NCI-H510A treated with DMSO at 0.1 percent for 48 hours (cell line): Measurements from ENCODE around the gene NOL11.
"Not testable (repeated sequence)": the region's sequence is repeated elsewhere in the genome, so short reads cannot be mapped to it uniquely, and the experiment has no call there.

Experiments
- DNase-seq: peaks from one replicate; lab custom pipeline; 2025; lab: John Stamatoyannopoulos, UW

The NOL11 gene

DNA sequence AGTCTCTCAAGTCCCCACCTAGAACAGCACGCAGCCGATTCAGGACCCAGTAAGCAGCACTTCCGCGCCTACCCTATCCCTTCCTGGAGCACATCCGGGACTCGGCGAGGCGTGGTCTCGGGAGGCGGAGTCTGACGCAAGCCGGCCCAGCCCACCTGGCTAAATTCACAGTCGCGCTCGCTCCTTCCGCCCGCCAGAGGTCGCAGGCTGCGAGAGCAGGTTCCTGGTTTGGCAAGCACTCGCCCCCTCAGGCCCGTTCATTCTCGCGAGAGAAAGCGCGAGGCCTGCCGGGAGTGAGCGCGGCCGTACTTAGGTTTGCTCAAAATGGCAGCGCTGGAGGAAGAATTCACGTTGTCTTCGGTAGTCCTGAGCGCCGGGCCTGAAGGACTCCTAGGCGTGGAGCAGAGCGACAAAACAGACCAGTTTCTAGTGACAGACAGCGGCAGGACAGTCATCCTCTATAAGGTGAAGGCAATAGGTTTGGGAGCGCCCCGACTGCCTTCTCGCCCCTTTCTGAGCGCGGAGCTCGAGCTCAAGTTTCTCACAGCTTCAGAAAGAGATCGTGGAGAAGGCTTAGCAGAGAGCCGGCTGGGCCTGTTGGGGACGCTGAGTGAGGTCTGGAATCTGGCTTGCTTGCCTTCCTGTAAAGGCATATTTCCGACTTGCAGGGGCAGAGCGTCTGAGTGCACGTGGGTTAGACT, at the start of gene NOL11:
NOL11 (plus strand) TSS at position 313 of the 701 bp plus-strand sequence; CDS start at position 325, 12 bp downstream.
- peak; percentile 99 for DNase-seq

DNA sequence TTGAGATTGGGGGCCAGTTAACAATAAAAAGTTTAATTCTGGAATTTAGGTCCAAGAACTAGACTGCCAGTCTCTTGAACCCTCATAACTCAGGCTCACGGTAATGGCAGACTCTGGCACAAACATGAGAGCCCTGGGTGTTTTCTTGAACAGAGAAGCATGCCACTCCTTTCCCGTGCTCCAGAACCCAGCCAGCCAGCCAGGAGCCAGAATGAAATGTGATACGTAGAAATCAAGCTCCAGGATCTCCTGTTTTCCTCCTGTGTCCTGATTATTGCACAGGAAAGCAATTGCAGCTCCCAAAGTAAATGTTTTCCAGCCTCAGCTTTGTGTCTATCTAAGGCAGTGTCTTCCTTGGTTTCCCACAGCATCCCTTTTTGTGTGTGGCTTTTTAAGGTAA, 46.2 kb upstream of the NOL11 start:
- peak; percentile 82 for DNase-seq

DNA sequence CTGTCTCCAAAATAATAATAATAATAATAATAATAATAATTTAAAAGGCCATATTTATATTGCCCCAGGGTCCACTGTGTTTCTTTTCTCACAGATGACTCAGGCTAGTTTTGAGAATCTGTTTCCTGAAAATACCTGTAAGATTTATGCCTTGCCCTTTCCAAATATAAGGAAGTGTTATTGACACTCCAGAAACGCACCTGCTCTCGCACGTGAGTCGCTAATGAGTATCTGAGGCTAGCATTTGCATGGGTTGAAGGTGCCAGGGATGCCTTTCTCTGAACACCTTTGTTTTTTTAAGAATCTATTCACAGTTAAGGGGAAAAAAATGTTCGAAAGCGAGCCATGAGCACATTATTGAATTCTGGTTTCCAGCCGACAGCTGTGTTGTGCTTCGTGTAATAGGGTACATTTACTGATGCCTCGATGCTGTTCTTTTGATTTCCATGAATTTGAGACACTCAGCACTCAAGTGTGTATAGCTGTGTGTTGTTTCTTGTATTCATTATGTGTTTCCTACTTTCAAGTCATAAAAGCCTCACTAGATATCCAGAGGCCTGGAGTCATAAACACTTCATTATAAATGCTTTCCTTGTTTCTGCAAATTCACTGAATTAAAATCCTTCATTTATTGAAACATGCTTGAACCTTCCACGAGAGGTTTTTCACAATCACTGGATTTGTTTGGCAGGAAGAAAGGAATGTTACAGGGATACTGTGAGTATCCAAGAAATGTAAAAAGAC, 45.0 kb upstream of the NOL11 start:
- DNase-seq, result peak; percentile 79

DNA sequence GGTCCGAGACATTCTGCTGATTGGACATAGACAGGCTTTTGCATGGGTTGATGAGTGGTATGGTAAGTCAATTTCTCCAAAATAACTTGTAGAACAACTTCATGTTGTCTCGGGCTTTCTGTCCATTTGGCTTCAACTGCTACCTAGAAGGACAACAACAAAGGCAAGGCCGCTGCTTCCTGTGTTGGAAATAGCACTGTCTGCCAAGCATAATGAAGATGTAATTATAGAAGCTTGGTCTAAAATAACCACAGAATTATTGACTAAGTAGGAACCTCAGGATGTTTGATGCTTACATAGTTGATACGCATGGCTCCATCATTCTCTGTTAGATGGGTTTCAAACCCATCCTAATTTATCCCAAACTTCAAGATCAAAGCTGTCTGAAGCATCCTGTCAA, 42.3 kb upstream of the NOL11 start:
- peak; percentile 8 for DNase-seq

DNA sequence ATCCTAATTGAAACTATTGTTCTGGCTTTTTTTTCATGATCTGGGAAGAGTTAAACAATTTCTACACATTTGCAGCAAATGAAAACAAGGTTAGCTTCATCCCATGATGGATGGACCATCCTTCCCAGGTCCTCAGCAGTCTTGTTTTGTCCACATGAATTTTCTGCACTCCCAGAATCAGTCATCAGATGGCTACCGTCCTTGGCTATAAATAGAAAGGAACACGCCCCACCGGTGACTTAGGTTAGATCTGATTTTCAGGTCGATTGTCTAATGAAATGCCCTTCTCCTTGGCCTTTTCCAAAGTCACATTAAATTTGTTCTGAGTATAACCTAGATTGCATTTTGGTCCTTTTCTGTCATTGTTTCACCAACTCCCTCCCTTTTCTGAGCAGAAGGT, 41.4 kb upstream of the NOL11 start:
- DNase-seq, result no peak

DNA sequence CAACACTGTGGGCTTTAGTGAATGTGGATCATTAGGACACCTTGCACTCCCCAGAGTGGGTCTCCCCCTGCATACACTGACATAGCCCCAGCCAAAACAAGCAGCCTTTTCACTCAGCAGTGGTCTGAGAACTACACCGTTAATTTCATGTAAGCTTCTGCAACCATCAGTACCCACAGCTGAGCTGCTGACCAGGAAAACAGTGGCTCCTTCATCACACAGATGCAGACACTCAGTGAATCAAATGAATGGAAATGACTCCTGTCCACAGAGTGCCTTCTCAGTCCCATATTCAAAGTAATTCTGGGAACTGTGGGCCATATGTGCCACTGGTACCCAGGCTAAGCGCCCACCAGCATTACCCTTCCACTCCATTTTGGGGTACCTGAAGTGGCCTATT, 39.3 kb upstream of the NOL11 start:
- DNase-seq, result no peak

DNA sequence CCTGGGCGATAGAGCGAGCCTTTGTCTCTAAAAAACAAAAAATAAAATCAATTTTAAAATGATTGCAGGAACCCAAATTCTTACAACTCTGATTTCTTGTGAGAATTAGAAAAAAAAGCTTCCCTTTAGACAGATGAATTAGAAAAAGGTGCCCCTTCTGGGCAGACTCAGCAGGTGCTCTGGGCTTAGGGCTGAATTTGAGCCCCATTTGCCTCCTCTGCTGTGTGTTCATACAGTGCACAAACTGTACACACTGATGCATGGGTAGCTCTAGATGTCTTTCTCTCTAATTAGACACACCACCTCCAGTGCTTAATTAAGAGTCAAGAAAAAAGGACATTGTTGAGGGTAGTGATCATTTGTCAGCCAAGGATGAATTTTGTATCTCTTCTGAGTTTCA, 38.5 kb upstream of the NOL11 start:
- DNase-seq, result no peak

DNA sequence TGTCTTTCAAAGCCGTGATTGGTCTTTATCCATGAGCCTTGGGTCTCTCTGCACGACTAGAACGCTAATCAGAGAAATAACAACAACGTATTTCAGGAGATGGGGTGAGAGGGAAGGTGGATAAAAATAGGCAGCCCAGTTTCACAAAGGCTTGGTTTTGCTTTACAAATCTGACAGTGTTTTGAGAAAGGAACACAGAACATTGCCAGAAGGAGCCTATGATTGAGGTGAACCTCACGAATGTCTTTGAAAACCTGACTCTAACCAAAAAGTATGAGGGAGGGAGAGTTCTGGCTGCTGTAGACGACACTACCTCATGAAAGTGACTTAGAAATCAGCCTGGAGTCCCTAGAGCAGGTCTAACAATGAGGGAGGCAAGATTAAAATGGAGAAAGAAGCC, 38.0 kb upstream of the NOL11 start:
- DNase-seq, result no peak

DNA sequence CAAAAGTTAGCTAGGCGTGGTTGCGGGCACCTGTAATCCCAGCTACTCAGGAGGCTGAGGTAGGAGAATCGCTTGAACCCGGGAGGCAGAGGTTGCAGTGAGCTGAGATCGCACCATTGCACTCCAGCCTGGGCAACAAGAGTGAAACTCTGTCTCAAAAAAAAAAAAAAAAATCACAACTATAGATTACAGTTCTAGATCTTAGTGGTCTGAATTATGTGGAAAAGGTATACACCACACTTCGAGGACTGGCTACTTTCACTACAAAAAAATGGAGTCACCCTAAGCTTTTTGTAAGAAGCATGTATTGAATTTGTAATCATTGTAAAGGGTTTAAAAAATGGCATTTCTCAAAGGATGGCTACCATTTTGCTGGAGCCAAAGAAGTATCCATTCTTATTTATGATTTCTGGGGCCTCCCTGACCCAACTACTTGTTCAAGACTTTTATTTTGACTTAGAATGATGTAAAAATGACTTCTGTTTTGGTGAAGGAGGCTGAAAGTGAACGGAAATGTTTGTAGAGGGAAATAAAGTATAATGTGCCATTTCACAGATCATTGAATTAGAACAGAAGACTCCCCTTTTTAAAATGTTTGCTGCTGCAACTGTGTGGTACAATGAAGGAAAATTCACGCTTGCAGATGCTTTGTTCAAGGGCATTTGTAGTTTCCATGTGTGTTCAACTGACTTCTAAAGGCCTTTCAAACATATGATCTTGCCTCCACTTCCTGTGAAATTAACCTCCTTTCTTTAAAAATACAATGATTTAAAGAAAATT, 37.1 kb upstream of the NOL11 start:
- DNase-seq, result no peak

DNA sequence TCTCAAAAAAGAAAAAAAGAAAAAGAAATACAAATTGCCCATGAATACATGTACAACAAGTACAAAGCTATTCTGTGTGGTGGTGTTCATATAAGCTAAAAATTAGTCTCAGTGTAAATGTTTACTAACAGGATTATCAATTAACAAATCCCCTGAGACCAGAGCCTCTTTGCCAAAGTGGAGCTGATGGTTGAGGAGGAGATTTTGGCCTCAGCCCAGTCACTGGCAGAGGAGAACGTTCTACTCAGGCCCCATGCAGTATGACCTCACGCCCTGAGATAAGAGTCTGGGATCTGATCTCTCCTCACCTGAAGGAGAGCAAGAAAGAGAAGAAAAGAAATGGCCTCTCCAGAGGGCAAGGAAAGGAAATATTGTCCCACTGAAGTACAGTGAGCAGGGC, 35.5 kb upstream of the NOL11 start:
- no peak for DNase-seq

DNA sequence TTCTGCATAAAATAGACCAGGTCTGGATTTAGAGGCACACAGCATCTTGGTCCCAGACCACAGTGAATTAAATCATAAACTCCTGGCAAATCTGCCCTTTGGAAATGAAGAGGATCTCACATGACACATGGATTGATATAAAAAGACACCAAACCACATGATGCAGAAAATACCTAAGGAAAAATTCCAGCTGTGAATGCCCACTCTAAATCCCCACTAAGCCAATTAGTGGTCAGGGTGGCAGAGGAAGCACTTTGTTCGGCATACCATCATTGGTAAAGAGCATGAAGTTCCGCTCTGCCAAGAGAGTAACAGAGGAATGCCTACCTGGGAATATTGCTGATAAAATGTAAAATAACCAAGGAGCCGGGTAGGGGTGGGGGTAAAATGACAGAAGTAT, 32.4 kb upstream of the NOL11 start:
- DNase-seq, result no peak

DNA sequence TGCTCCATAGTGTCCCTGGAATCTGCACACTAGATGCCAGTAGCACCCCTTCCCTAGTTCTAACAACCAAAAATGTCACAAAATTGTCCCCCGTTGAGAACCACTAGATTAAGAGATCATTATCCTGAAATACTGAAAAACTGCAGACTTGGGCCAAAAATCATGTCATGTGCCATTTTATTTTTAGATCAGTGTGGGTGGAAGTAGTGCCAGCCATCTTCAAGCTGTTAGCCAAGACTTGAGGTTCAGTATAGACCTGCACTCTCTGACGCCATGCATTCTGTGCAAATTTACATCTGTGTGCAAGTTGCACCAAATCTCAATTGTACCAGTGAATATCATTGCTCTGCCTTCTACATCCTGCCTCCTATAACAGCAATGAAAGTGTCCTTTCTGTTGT, 31.5 kb upstream of the NOL11 start:
- no peak for DNase-seq

DNA sequence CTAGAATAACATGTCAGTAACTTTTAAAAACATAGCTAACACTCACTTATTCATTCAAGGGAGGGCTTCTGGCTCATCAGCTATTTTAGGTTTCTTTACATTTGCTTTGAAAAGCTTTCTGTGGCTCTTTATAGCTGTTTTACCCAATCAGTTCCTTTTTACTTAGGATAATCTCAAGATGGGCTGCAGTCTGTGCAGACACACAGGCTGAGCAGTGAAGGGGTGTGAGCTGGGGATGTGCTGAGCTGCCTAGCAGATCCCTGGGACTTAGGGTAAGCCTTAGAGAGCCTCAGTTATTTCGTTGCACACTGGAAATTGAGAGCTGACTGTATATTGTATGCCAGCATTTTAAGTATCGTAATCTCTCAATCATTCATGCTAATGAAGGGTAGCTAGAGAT, 30.2 kb upstream of the NOL11 start:
- DNase-seq, result no peak

DNA sequence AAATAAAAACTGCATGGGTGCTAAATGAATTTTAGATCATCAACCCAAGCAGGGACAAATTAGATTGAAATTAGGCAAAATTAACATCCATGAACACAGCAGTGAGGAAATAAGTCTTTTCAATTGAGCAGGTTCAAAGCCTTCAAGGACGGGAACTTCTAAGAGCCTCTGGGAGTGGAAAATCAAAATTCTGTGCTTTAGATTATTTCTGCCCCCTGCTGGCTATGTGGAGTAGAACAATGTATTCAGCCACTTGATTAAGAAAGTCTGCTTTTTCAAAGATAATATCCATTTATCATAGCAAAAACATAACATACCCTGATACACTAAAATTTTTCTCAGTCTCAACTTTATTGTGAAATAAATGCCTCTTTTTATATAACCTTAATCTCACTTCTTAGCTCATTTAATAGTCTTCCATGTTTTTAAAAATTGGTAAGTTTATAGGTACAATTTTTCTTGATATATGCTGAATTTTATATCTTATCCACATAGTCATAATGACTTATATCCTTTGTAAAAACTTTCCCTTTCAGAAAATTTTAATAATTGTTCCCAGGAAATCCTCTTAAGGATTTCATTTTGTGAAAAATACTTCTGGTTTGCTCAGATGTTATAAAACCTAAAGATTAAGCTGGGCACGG, 28.1 kb upstream of the NOL11 start:
- DNase-seq, result peak; percentile 82

DNA sequence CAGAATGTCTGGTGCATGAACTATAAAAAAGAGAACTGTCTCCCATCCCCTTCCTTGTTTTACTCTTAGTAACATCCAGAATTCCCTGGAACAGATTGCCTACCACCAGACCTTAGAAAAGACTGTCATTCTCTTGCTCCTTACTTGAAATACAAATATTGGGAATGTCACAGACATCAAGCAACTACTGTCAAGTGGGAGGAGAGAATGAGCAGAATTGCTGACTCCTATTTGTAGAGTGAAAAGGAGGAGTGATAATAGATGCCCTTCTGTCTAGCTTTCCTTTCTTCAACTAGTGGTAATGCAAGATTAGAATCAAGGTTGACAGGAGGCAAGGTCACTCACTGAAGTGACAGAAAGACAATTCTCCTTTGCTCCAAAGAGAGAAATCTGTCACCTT, 23.9 kb upstream of the NOL11 start:
- no peak for DNase-seq

DNA sequence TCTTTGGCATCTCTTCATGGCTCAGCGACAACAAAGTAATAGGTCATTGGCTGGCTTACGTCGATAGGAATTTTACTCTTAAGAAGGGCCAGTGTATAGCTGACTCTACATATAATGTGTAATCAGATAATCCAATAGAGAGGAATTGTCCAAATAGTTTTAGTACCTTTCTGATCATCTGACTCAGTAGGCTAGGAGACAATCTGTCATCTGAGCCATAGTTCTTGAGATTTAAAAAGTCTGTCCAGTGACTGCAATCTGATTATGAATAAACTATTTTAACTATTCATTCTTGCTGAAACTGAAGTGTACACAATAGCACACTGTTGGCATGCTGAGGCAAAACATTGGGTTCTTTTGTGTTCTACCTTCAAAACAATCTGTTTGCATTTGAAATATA, 21.4 kb upstream of the NOL11 start:
- DNase-seq, result peak; percentile 46

DNA sequence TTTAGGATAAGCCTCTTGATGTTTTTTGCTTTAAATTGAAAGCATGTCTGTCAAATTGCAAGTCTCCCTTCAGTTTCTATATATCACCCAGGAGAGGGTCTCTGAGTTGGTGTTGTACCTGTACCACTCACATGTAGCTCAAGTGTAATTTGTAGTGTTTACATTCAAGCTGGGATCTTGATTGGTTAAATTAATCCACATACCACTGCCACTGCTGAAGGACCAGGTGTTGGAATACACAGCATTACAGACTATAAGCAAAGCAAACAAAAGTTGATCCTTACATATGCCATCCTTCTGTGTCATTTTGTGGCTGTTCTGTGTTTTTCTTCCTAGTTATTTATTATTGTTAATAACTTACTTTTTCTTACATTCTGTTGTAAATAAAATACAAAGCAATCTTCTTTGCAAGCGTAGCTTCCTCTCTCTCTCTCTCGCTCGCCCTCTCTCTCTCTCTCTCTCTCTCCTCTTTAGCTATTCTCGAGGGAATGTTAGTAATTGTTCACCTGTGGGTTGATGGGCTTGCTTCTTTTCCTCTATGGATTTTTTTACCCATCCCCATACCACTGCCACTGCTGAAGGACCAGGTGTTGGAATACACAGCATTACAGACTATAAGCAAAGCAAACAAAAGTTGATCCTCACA, 20.8 kb upstream of the NOL11 start:
- peak; percentile 89 for DNase-seq

DNA sequence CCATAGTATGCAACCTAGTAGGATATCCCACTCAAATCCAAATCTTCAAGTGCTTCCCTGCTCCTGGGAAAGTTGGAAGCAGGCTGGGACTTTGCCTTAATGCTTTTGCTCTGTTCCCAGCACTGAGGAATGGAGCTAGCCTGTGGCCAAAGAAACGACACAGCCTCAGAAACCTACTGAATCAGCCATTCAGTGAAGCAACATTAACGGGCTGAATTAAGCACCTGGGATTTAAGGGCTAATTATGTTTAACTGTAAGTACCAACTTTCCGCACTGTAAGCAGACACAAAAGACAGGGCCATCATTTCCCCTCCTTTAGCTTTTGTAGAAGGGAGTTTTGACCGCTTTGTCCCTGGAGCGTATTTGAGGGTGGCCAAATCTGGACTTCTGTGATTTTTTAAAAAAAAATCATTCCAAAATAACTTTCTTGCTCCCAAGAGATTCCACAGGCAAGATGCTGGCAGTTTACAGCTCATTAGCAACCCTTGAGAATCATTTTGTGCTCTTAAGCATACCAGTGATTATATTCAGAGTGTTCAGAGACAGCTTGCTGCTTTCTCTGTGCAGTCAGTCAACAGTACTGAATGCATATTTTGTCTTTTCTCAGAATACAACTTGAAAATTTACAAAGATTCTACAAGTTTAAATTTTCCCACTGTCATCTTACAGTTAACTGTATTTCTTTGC, 17.6 kb upstream of the NOL11 start:
- DNase-seq, result no peak

DNA sequence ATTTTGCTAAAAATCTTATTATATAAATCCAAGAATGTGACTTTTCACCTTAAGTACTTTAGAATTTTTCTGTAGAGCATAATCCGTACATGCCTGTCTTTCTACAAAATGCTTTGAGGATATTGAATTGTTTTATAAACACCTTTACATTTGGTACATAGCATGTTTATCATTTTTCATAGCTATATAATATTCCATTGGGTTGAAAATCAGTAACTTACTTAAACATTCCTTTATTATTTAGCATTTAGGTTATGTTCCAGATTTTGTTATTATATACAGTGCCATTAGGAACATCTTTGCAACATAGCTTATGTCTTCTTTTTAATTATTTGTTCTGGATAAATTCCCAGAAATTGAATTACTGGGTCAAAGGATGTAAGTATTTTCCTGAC, 17.0 kb upstream of the NOL11 start:
- no peak for DNase-seq

DNA sequence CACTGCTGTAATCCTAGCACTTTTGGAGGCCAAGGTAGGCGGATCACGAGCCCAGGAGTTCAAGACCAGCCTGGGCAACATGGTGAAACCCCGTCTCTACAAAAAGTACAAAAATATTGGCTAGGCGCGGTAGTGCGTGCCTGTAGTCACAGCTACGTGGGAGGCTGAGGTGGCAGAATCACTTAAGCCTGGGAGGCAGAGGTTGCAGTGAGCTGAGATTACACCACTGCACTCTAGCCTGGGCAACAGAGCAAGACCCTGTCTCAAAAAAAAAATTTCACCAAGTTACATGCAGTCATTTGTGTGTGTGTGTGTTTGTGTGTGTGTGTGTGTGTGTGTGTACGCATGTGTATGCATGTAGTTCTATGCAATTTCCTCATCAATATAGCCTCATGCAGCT, 14.9 kb upstream of the NOL11 start:
- DNase-seq, result not testable (repeated sequence)

DNA sequence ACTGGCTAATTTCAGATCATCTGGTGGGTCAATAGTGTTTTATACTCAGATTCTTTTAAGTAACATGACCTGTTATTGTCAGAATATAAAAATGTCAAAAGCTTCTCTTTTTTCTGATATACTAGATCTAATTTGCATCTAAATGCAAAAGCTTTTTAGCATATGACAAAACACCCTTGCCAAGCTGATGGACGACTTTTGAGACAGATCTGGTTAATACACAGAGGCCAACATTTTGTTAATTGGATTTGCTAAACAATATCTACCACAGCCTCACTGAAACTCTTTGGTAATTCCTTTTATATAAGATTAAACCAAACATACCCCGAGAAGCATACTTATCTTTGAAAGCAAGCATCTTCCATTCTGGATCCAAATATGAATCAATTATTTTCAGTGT, 10.3 kb upstream of the NOL11 start:
- no peak for DNase-seq
